SH-SY5Y (cell line): ENCODE results near the gene DISC1.
A peak's percentile ranks its signal among the peaks of the same experiment; 100 is the strongest.

Source experiments
- GATA2 ChIP-seq: IDR thresholded peaks from 2 replicates; pipeline ENCODE4 v1.6.1; 2011; ENCODE audit warnings: mild to moderate bottlenecking, low read depth, low read length
- GATA3 ChIP-seq: IDR thresholded peaks from 2 replicates; pipeline ENCODE4 v1.6.1; 2011; ENCODE audit warnings: low read depth, mild to moderate bottlenecking, low read length, moderate library complexity

Gene DISC1

DNA sequence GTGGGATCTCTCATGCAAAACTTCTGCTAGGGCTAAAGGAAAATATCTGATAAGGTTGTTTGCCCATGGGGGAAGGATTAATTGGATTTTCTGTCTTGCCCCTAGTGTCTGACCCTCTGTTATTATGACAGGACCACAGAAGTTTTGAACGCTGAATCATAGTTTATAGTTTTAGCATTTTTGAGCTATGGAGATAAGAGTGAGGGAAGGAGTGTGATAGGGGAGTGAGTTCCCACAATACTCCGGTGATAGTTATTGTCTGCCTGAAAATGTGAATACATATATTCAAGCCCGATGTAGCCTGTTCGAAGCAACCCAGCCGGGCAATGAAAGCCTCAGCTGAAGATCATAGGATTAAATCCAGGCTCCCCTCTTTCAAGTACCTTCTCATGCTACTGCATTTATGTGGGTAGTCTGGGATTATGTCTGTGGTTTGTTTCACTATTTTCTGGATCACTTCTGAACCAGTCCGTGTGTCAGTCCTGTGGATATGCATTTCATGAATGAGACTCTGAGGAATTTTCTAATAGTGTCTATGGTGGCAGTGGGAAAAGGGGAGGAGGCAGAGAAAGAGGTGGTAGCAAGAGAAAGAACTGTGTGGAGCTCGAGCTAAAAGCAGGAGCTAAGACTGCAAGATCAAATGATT lies 258.7 kb downstream of the DISC1 start:
- no peak; the same call in 1 of the 2 replicates for TF ChIP-seq GATA3
- TF ChIP-seq GATA2 = 0 out of 2 replicates have a peak, but pooled peaks have one; percentile 10

DNA sequence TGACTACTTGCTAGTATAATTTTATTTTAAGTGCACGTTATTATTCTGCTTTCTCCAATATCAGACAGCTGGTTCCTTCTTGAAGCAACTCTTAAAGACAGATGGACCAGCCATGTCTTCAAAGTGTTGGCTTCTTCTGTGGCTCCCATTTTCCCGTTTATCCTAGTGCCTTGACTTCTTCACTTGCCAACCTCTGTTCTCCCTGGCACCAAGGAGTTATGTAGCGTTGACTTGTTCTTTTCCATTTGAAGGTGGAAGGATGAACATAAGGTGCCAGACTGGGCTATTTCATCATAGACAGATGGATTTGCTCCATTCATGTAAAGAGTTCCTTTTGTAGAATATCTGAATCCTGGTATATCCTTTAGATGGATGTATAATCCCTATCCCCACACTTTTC lies 260.6 kb downstream of the DISC1 start:
- TF ChIP-seq GATA3 (no peak), GATA2 (no peak)

DNA sequence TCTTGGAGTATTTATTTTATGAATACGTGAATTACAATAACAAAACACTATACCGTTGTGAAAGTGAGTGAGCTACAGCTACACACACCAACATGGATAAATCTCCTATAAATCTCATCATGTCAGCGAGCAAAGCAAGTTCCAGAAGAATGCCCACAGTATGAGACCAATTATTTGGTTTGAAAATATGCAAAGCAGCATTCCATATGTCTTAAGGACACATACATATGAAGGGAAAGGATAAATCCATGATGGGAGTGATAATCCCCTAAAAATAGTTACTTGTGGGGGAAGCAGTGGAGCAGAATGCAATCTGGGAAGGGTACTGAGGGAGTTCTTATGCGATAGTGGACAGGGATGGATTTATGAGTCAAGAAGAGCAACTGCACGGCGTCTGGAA lies 261.3 kb downstream of the DISC1 start:
- no peak for TF ChIP-seq GATA3
- no peak for TF ChIP-seq GATA2

DNA sequence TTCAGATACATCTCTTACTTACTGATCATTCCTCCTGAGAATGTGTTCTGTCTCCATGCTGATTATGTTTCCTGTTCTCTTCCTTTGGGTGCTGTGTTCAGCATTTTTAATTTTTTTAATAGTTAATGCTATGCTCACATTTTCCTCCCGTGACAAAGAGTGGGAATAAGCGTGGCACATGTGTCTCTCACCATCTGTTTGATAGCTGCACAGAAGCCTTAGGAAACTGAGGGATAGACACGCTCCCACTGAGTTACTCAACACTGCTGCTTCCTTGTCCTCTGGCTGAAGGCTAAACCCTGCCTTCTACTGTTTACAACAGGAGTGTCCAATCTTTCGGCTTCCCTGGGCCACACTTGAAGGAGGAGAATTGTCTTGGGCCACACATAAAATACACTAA lies 264.2 kb downstream of the DISC1 start:
- TF ChIP-seq GATA3 = no peak
- TF ChIP-seq GATA2 = no peak

DNA sequence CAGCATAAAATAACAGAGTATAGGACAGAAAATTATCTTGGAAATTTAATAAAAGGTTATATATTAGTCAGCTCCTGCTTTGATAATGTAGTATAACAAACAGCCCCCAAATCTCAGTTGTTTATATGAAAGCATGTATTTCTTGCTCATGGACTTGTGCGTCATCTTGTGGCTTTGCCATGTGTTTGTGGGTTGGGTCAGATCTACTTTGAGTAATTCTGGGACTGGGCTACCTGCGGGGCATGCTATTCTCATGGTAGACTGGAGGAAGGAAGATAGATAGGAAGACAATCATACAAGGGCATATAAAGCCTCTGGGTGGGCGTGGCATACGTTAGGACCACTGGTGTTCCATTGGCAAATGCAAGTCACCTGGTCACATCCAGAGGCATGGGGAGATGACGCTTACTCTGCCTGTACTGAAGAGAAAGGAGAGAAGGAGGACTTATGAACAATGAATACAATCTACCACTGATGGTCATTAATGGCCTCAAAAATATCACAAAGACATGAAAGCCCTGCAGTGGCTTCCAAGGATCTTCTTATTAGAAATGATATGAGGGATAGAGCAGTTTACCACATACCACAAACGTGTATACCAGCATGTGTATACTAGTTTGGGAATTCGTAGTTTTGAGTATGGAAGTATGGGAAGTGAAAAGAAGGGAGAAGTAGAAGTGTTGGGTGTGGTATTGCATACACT lies 267.0 kb downstream of the DISC1 start:
- TF ChIP-seq GATA3 (no peak), GATA2 (no peak)

DNA sequence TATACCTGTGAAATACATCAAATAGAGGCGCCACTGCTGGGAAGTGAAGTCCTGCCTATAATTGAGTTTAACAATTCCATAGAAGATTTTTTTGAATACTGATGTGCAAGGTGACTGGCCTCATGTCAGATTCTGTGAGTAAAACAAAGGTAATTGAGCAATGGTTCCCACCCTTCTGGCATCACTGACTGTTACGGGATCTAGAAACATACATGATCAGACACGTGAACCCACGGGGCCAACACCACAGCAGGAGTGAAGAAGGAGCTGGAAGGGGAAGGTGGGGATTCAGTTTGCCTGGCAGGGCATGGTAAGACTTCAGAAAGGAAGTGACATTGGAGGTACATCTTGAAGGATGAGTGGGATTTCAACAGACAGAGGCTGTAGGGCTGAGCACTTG lies 270.2 kb downstream of the DISC1 start:
- TF ChIP-seq GATA2 (no peak), GATA3 (no peak)

DNA sequence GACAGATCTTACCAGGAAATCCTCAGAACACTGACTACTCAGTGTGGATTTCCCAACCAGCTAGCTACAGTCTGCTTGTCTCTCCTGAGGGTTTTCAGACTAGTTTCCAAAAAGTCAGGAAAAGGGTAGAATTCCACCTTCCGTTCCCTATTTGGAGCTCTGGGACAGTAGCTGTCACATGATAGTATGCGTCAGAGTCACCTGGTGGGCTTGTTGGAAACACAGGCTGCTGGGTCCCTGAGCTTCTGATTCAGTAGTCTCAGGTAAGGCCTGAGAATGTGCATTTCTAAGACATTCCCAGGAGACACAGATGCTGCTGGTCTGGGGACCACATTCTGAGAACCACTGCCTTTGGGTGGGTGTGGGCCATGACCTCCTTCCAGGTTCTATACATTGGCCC lies 272.5 kb downstream of the DISC1 start:
- TF ChIP-seq GATA3 (no peak), GATA2 (no peak)

DNA sequence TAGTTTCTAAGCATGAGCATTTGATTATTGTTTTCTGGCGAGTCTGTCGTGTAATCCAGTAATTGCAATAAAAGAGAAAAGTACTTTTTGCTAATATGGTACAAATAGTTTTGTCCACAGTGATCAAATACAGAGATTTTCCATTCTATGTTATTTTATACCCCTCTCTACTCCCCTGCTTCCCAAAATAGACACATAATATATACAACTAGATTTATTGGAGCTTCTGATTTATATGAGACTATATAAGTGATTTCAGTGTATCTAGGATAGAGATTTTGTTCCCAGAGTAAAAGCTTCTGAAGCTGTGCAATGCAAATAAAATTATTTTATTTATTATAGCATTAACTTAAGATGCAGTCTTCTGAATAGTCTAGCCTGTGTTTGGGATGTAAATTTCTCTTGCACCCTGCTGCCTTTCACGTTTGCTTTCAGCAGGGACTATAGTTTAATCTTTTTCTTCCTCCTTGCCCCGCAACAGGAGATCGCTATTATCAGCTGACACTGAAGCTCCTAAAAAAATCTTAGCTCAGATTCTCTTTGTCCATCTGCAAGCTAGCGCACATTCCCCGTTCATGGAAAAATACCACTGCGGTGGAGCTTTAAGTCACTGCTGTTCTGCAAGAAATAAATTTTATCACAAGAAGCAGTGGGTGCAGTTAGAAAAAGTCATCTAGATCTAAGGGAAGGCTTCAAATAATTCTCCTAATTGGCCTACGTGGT lies 273.3 kb downstream of the DISC1 start:
- TF ChIP-seq GATA3 = no peak
- TF ChIP-seq GATA2 = no peak

DNA sequence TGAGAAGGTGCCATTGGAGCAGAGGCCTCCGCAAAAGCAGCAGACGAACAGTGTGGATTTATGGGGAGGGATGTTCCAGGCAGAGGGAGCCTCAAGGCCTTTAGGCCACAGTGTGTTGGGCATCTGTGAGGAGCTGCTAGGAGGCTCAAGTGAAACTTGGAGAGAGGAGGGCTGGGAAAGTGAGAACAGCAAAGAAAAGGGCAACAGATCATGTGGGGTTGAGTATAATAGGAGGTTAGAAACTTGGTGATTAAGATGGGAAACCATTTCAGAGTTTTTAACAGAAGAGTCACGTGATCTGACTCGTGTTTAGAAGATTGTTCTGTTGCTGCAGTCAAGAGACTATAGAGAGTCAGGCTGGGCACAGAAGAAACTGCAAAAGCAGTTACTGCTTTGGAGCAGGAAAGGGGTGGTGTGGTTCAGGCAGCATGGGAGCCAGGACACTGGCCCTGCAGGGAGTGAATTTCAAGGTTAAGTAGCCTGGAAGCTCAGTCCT lies 277.0 kb downstream of the DISC1 start:
- TF ChIP-seq GATA3 (no peak), GATA2 (no peak)

DNA sequence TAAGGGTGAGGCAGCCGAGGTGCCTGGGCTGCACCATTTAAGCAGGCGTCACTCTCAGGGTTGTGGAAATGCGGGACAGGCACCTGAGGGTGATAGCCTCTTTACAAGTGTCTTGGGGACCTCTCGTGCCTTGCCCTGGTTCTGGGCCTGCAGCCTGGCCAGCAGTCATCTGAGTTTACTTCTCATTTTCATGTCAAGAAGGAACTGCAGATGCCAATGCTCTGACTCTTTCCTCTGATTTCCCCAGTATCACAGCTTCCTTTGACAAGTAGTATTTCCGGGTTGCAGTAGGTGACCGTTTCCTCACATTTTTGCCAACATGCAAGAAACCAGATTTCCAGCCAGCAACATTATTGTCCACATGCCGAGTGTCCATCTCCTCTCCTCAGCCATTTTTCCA lies 286.9 kb downstream of the DISC1 start:
- TF ChIP-seq GATA2 (no peak), GATA3 (no peak)

DNA sequence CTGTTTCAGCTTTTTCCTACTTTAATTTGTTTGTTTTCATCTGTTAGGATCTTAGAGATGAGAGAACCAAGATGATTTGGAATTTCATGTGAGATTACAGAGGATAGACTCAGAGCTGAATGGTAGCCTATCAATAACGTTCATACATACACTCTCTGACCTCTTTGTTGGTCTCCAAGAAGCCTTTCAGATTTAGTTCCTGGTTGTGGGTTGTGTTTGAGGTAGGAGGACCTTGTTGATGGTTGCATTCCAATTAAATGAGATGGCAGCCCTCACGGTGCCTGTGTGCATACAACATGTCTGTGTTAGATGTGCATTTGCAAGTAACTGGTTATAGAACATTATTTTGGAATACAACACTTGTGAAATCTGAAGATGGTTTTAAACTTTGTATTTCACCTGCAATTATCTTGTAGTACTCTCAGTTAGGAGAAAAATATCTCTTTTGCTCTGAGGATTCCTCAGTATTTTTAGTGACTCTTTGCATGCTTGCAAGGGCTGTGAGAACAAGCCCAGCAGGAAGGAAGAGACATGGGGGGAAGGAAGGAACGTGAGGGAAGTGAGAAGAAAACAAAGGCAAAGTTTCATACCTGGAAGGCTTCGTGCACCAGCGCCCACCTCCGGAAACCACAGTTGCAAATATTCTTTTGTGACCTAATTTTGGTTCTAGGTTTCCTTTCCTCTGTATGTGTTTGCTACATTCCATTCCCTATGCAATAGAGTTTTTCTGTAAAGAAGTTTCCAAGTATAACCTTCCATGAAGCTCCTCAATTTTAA lies 291.8 kb downstream of the DISC1 start:
- TF ChIP-seq GATA2 (no peak), GATA3 (no peak)

DNA sequence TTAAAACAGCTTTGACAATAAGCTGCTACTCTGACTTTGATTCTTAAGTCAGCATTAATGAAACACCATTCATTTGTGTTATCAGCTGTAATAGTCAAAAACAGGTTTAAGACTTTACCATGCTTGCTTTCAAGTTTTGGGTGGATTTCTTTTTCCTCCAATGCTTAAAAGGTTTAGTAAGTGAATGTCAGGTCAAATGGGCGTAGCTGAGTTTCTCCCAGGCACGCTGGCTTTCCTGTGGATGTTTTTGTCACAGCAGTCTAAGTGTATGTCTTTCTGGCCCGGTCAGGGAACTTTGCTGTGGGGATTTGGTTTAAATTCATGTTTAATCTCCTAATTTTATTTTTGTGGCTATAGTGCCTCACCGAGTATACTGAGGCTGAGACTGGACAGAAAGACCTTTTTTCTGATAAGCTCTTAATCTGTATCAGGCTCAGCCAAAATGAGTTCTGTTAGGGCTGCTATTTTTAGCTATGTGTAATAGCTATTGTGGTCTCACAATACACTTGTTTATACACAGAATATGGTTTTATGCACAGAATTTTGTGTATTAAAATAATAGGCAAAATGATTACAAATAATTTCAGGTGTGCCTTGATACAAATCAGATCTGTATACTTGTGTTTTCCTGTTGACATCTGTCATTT lies 292.8 kb downstream of the DISC1 start:
- TF ChIP-seq GATA3 = 0 out of 2 replicates have a peak, but pooled peaks have one; percentile 38
- peak; percentile 37 for TF ChIP-seq GATA2

DNA sequence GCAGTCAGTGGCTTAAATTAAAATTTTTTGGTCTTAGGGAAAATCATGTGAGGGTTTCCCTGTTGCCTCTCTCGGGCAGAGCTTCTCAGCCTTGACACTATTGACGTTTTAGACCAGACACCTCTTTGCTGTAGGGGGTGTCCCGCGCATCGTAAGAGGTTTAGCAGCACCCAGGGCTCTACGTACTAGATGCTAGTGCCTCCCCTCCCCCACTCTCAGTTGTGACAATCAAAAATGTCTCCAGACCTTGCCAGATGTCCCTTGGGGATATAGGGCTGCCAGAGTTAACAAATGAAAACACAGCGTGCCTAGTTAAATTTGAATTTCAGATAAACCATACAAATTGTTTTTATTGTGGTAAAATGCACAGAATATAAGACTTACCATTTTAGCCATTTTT lies 293.3 kb downstream of the DISC1 start:
- TF ChIP-seq GATA3 (no peak), GATA2 (no peak)
